Left kidney (tissue), 2 donors: ENCODE measurements around the gene ZNF467. TPM values are rescaled to one million over a fixed set of nuclear protein-coding genes. Genes with fewer than 3 reads are reported as not detected.

ENCODE experiments used
- DNase-seq: peaks from one replicate; pipeline ENCODE4 v3.0.0-alpha.2; 2013
- polyA plus RNA-seq: library from polyadenylated mRNA; unstranded; fragments of 120-200 nt; gene quantifications from one replicate; pipeline ENCODE4 v1.2.1, GENCODE V29; 2013; ENCODE audit not compliant: insufficient read length

Gene ZNF467
- polyA plus RNA-seq, 1 donor = 27.8 TPM

GRCh38 chr7:149787428-149788299, 14.3 kb upstream of the ZNF467 start:
- DNase-seq = no peak

- DNase-seq = no peak
Observed at GRCh38 chr7:149785983-149786382, 12.6 kb upstream of the ZNF467 start.

- DNase-seq = no peak
Observed at GRCh38 chr7:149785402-149785801, 12.0 kb upstream of the ZNF467 start.

GRCh38 chr7:149784251-149784608, 10.8 kb upstream of the ZNF467 start:
- no peak for DNase-seq

GRCh38 chr7:149783386-149784250, 10.2 kb upstream of the ZNF467 start:
- DNase-seq = no peak

GRCh38 chr7:149782682-149783345, 9.4 kb upstream of the ZNF467 start:
- DNase-seq = no peak

- no peak for DNase-seq
Observed at GRCh38 chr7:149781921-149782320, 8.5 kb upstream of the ZNF467 start.

- no peak for DNase-seq
Observed at GRCh38 chr7:149780636-149781419, 7.4 kb upstream of the ZNF467 start.

GRCh38 chr7:149780056-149780455, 6.7 kb upstream of the ZNF467 start:
- no peak for DNase-seq

GRCh38 chr7:149779502-149779805, 6.1 kb upstream of the ZNF467 start:
- DNase-seq = no peak

GRCh38 chr7:149778696-149779501, 5.5 kb upstream of the ZNF467 start:
- DNase-seq = no peak

- DNase-seq = no peak
Observed at GRCh38 chr7:149778327-149778637, 4.9 kb upstream of the ZNF467 start.

- no peak for DNase-seq
Observed at GRCh38 chr7:149777551-149778326, 4.4 kb upstream of the ZNF467 start.

GRCh38 chr7:149776848-149777407, 3.5 kb upstream of the ZNF467 start:
- no peak for DNase-seq

GRCh38 chr7:149776289-149776688, 2.9 kb upstream of the ZNF467 start:
- DNase-seq = no peak

- DNase-seq = no peak
Observed at GRCh38 chr7:149775176-149775556, 1.8 kb upstream of the ZNF467 start.

- no peak for DNase-seq
Observed at GRCh38 chr7:149774237-149775175, 1.1 kb upstream of the ZNF467 start.

GRCh38 chr7:149772956-149773434, 393 bp downstream of the ZNF467 start:
- no peak for DNase-seq
